CD1c-positive myeloid dendritic cell (primary cell): ENCODE results near the gene PLEKHM3.
"Not testable (repeated sequence)": the region's sequence is repeated elsewhere in the genome, so short reads cannot be mapped to it uniquely, and the experiment has no call there.

ENCODE experiments used
- DNase-seq: peaks from one replicate; pipeline ENCODE4 v3.0.0-alpha.2; 2016; ENCODE audit errors: extremely low spot score

The PLEKHM3 gene

GRCh38 chr2:207828361-207829057 lies 196.8 kb downstream of the PLEKHM3 start:
- no peak for DNase-seq

- DNase-seq: no peak
These were observed 199.3 kb downstream of the PLEKHM3 start for GRCh38 chr2:207825978-207826377.

GRCh38 chr2:207825045-207825954 lies 200.0 kb downstream of the PLEKHM3 start:
- no peak for DNase-seq

- no peak for DNase-seq
These were observed 201.5 kb downstream of the PLEKHM3 start for GRCh38 chr2:207823865-207824264.

GRCh38 chr2:207819839-207820784 lies 205.2 kb downstream of the PLEKHM3 start:
- DNase-seq: no peak

GRCh38 chr2:207819021-207819797 lies 206.1 kb downstream of the PLEKHM3 start:
- no peak for DNase-seq

- no peak for DNase-seq
These were observed 208.8 kb downstream of the PLEKHM3 start for GRCh38 chr2:207816546-207816945.

- DNase-seq: no peak
These were observed 210.1 kb downstream of the PLEKHM3 start for GRCh38 chr2:207815254-207815653.

- DNase-seq: no peak
These were observed 211.4 kb downstream of the PLEKHM3 start for GRCh38 chr2:207813942-207814341.

- no peak for DNase-seq
These were observed 212.0 kb downstream of the PLEKHM3 start for GRCh38 chr2:207813221-207813916.

GRCh38 chr2:207812726-207813080 lies 212.6 kb downstream of the PLEKHM3 start:
- DNase-seq: no peak

GRCh38 chr2:207812058-207812725 lies 213.1 kb downstream of the PLEKHM3 start:
- no peak for DNase-seq

GRCh38 chr2:207811658-207812057 lies 213.7 kb downstream of the PLEKHM3 start:
- DNase-seq: not testable (repeated sequence)

GRCh38 chr2:207810200-207810788 lies 215.0 kb downstream of the PLEKHM3 start:
- no peak for DNase-seq

GRCh38 chr2:207808119-207808518 lies 217.2 kb downstream of the PLEKHM3 start:
- no peak for DNase-seq

- no peak for DNase-seq
These were observed 217.8 kb downstream of the PLEKHM3 start for GRCh38 chr2:207807516-207807915.

GRCh38 chr2:207805566-207806226 lies 219.6 kb downstream of the PLEKHM3 start:
- no peak for DNase-seq

GRCh38 chr2:207802650-207803049 lies 222.7 kb downstream of the PLEKHM3 start:
- DNase-seq: no peak

- DNase-seq: no peak
These were observed 224.1 kb downstream of the PLEKHM3 start for GRCh38 chr2:207801259-207801658.
